ENCODE results near the gene ZCCHC12. TPM values are rescaled to one million over a fixed set of nuclear protein-coding genes. Genes with fewer than 3 reads are reported as not detected.
"Not testable (repeated sequence)": the region's sequence is repeated elsewhere in the genome, so short reads cannot be mapped to it uniquely, and the experiment has no call there.

Gene ZCCHC12
- 0.10 TPM in 1 of 2 replicates, not detected in the other for total RNA-seq

- H3K4me1 Mint-ChIP-seq (ENCODE audit: low read depth), result no peaks in the 10 kb centered on the region
- peak within 1 kb of the TSS; percentile 54 for H3K4me3 Mint-ChIP-seq
- no peak within 1 kb of the TSS for H3K27ac Mint-ChIP-seq
- H3K9me3 Mint-ChIP-seq, result no peaks in the 10 kb centered on the region
- no peaks in the 10 kb centered on the region for H3K36me3 Mint-ChIP-seq (ENCODE audit: low read depth)
- intact Hi-C loops (cut with micrococcal nuclease), result no loop called here
- H3K27me3 Mint-ChIP-seq (ENCODE audit: insufficient read depth), result peaks cover 40% of the 10 kb centered on the region
- no peak for DNase-seq (ENCODE audit: low spot score)
Measured at GRCh38 chrX:118823263-118824172, at the start of gene ZCCHC12. ZCCHC12 (plus strand) TSS chrX:118823824; CDS start chrX:118825245, 1,421 bp downstream.

- Mint-ChIP-seq H3K9me3 (no peaks in the 10 kb centered on the region), H3K27me3 (ENCODE audit: insufficient read depth) (peaks cover 2% of the 10 kb centered on the region), H3K4me1 (ENCODE audit: low read depth) (no peaks in the 10 kb centered on the region), H3K27ac (no peak overlapping the region), H3K36me3 (ENCODE audit: low read depth) (no peaks in the 10 kb centered on the region), H3K4me3 (no peak overlapping the region)
- DNase-seq (ENCODE audit: low spot score), result no peak
- intact Hi-C loops (cut with micrococcal nuclease), result no loop called here
Measured at GRCh38 chrX:118779581-118779980, 44.0 kb upstream of the ZCCHC12 start.

- intact Hi-C loops (cut with micrococcal nuclease), result no loop called here
- Mint-ChIP-seq H3K9me3 (no peaks in the 10 kb centered on the region), H3K27me3 (ENCODE audit: insufficient read depth) (peaks cover 2% of the 10 kb centered on the region), H3K4me3 (no peak overlapping the region), H3K27ac (no peak overlapping the region), H3K4me1 (ENCODE audit: low read depth) (no peaks in the 10 kb centered on the region), H3K36me3 (ENCODE audit: low read depth) (no peaks in the 10 kb centered on the region)
- no peak for DNase-seq (ENCODE audit: low spot score)
Measured at GRCh38 chrX:118780509-118780908, 43.1 kb upstream of the ZCCHC12 start.

DNA sequence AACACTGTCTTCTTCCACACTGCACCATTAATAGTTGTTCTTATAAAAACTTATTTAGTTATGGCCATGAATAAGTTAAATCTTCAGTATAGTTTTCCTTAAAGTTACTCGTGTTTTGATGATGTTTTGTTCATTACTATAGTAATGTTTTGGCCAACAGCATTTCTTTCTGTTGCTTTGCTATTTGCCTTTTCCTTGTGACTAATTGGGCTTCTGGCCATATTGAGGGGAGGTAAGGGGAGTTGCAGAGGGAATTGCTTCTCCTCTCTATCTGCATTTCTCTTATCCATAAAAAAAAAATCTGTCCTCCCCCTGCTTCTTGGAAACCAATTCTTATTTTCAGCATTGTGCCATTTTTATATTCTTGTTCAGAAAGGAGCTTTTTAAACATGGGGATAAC lies 42.7 kb upstream of the ZCCHC12 start:
- no peaks in the 10 kb centered on the region for H3K4me1 Mint-ChIP-seq (ENCODE audit: low read depth)
- H3K27ac Mint-ChIP-seq, result no peak overlapping the region
- no peaks in the 10 kb centered on the region for H3K9me3 Mint-ChIP-seq
- no peaks in the 10 kb centered on the region for H3K27me3 Mint-ChIP-seq (ENCODE audit: insufficient read depth)
- no peak for DNase-seq (ENCODE audit: low spot score)
- H3K4me3 Mint-ChIP-seq, result no peak overlapping the region
- intact Hi-C loops (cut with micrococcal nuclease), result no loop called here
- H3K36me3 Mint-ChIP-seq (ENCODE audit: low read depth), result no peaks in the 10 kb centered on the region

- intact Hi-C loops (cut with micrococcal nuclease), result no loop called here
- H3K36me3 Mint-ChIP-seq (ENCODE audit: low read depth), result no peaks in the 10 kb centered on the region
- DNase-seq (ENCODE audit: low spot score), result no peak
- H3K27ac Mint-ChIP-seq, result no peak overlapping the region
- H3K9me3 Mint-ChIP-seq, result no peaks in the 10 kb centered on the region
- no peaks in the 10 kb centered on the region for H3K4me1 Mint-ChIP-seq (ENCODE audit: low read depth)
- H3K4me3 Mint-ChIP-seq, result no peak overlapping the region
- peaks cover 5% of the 10 kb centered on the region for H3K27me3 Mint-ChIP-seq (ENCODE audit: insufficient read depth)
Measured at GRCh38 chrX:118795528-118796280, 27.9 kb upstream of the ZCCHC12 start.

- intact Hi-C loops (cut with micrococcal nuclease), result no loop called here
- H3K27ac Mint-ChIP-seq, result no peak overlapping the region
- no peak overlapping the region for H3K4me3 Mint-ChIP-seq
- DNase-seq (ENCODE audit: low spot score), result no peak
- no peaks in the 10 kb centered on the region for H3K36me3 Mint-ChIP-seq (ENCODE audit: low read depth)
- H3K4me1 Mint-ChIP-seq (ENCODE audit: low read depth), result no peaks in the 10 kb centered on the region
- no peaks in the 10 kb centered on the region for H3K9me3 Mint-ChIP-seq
- peaks cover 8% of the 10 kb centered on the region for H3K27me3 Mint-ChIP-seq (ENCODE audit: insufficient read depth)
Measured at GRCh38 chrX:118802857-118803256, 20.8 kb upstream of the ZCCHC12 start.

- intact Hi-C loops (cut with micrococcal nuclease), result loop anchor here (1.0 to 5.0 kb wide), 3 partner anchors 165 to 203 kb away; no protein-coding TSS in a partner anchor
- Mint-ChIP-seq H3K27me3 (ENCODE audit: insufficient read depth) (peaks cover 11% of the 10 kb centered on the region), H3K9me3 (no peaks in the 10 kb centered on the region), H3K27ac (no peak overlapping the region), H3K4me3 (no peak overlapping the region), H3K36me3 (ENCODE audit: low read depth) (no peaks in the 10 kb centered on the region), H3K4me1 (ENCODE audit: low read depth) (no peaks in the 10 kb centered on the region)
- DNase-seq (ENCODE audit: low spot score), result no peak
Measured at GRCh38 chrX:118807151-118808017, 16.2 kb upstream of the ZCCHC12 start.

DNA sequence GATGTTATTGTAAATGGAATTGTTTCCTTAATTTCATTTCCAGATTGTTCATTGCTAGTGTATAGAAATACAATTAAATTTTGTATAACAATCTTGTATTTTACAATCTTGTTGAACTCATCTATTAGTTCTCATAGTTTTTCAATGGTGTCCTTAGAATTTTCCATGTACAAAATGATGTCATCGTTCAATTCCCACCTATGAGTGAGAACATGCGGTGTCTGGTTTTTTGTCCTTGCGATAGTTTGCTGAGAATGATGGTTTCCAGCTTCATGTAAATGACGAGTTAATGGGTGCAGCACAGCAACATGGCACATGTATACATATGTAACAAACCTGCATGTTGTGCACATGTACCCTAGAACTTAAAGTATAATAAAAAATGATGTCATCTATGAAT lies 6.4 kb upstream of the ZCCHC12 start:
- H3K4me3 Mint-ChIP-seq; DNase-seq (ENCODE audit: low spot score); H3K4me1 Mint-ChIP-seq (ENCODE audit: low read depth); H3K9me3 Mint-ChIP-seq; H3K27ac Mint-ChIP-seq; intact Hi-C loops (cut with micrococcal nuclease); H3K36me3 Mint-ChIP-seq (ENCODE audit: low read depth): not testable (repeated sequence)
- H3K27me3 Mint-ChIP-seq (ENCODE audit: insufficient read depth), result peaks cover 17% of the 10 kb centered on the region

DNA sequence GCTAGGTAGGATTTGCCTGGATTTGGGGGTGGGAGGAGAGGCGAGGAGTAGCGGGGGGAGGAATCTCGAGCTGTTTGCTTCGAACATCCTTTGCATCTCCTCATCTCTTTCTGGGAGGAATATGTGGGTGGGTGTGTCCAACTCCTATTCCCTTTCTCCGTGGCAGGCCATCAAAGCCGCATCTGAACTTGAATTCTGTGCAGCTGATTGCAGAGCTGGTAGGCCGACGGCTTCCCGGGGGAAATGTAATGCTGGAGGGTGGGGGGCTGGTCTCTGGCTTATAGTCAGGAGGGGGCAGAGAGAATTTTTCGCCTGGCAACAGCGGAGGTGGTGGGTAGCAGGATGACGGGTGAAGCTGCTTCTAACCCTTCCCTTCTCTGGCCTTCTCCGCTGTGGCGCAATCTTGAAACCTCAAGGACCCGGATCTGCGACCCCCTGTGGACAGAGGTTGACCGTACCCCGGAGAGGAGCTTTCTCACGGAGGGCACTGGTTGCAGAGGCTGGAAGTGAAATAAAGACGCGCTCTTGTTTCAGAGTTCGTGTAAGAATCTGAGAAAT lies 628 bp downstream of the ZCCHC12 start:
- Mint-ChIP-seq H3K36me3 (ENCODE audit: low read depth) (no peaks in the 10 kb centered on the region), H3K9me3 (no peaks in the 10 kb centered on the region), H3K4me1 (ENCODE audit: low read depth) (no peaks in the 10 kb centered on the region), H3K27ac (no peak overlapping the region), H3K27me3 (ENCODE audit: insufficient read depth) (peaks cover 39% of the 10 kb centered on the region), H3K4me3 (peak overlapping the region; percentile 54)
- DNase-seq (ENCODE audit: low spot score), result no peak
- intact Hi-C loops (cut with micrococcal nuclease), result no loop called here

DNA sequence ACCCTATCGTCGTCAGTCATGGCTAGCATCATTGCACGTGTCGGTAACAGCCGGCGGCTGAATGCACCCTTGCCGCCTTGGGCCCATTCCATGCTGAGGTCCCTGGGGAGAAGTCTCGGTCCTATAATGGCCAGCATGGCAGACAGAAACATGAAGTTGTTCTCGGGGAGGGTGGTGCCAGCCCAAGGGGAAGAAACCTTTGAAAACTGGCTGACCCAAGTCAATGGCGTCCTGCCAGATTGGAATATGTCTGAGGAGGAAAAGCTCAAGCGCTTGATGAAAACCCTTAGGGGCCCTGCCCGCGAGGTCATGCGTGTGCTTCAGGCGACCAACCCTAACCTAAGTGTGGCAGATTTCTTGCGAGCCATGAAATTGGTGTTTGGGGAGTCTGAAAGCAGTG lies 1.6 kb downstream of the ZCCHC12 start:
- H3K9me3 Mint-ChIP-seq, result no peaks in the 10 kb centered on the region
- intact Hi-C loops (cut with micrococcal nuclease), result no loop called here
- DNase-seq (ENCODE audit: low spot score), result no peak
- peaks cover 35% of the 10 kb centered on the region for H3K27me3 Mint-ChIP-seq (ENCODE audit: insufficient read depth)
- H3K4me3 Mint-ChIP-seq, result no peak overlapping the region
- H3K27ac Mint-ChIP-seq, result no peak overlapping the region
- H3K36me3 Mint-ChIP-seq (ENCODE audit: low read depth), result no peaks in the 10 kb centered on the region
- H3K4me1 Mint-ChIP-seq (ENCODE audit: low read depth), result no peaks in the 10 kb centered on the region

- peak; percentile 34 for DNase-seq (ENCODE audit: low spot score)
- Mint-ChIP-seq H3K4me3 (peak overlapping the region; percentile 26), H3K27me3 (ENCODE audit: insufficient read depth) (peaks cover 15% of the 10 kb centered on the region), H3K4me1 (ENCODE audit: low read depth) (no peaks in the 10 kb centered on the region), H3K36me3 (ENCODE audit: low read depth) (no peaks in the 10 kb centered on the region), H3K27ac (no peak overlapping the region), H3K9me3 (no peaks in the 10 kb centered on the region)
- intact Hi-C loops (cut with micrococcal nuclease), result no loop called here
Measured at GRCh38 chrX:118839334-118839958, 15.8 kb downstream of the ZCCHC12 start.

GRCh38 chrX:118847676-118848075 lies 24.1 kb downstream of the ZCCHC12 start:
- Mint-ChIP-seq H3K36me3 (ENCODE audit: low read depth) (no peaks in the 10 kb centered on the region), H3K27me3 (ENCODE audit: insufficient read depth) (no peaks in the 10 kb centered on the region), H3K4me3 (no peak overlapping the region), H3K4me1 (ENCODE audit: low read depth) (no peaks in the 10 kb centered on the region), H3K27ac (no peak overlapping the region), H3K9me3 (no peaks in the 10 kb centered on the region)
- intact Hi-C loops (cut with micrococcal nuclease), result loop anchor here (1.0 kb wide), 3 partner anchors 161 to 419 kb away; no protein-coding TSS in a partner anchor
- no peak for DNase-seq (ENCODE audit: low spot score)

Measured in activated T-helper 1 cell treated with anti-CD3 and anti-CD28 coated beads, Interleukin-12 subunit alpha, Interleukin-12 subunit beta, Interleukin-2, Interleukin-4 antibody, amounts not matched to agents 30 ng/mL and 10 ng/mL and 1 ng/mL, durations not matched to agents 14 hours and 24 hours and 36 hours (primary cell).